CD4-positive, alpha-beta T cell treated with Interleukin-21 for 1 hour (primary cell): ENCODE measurements around the gene RNF17.
"Not testable (repeated sequence)": the region's sequence is repeated elsewhere in the genome, so short reads cannot be mapped to it uniquely, and the experiment has no call there.

ENCODE experiments used
- DNase-seq: peaks from one replicate; pipeline ENCODE4 v3.0.0-alpha.2; 2020

The RNF17 gene

DNA sequence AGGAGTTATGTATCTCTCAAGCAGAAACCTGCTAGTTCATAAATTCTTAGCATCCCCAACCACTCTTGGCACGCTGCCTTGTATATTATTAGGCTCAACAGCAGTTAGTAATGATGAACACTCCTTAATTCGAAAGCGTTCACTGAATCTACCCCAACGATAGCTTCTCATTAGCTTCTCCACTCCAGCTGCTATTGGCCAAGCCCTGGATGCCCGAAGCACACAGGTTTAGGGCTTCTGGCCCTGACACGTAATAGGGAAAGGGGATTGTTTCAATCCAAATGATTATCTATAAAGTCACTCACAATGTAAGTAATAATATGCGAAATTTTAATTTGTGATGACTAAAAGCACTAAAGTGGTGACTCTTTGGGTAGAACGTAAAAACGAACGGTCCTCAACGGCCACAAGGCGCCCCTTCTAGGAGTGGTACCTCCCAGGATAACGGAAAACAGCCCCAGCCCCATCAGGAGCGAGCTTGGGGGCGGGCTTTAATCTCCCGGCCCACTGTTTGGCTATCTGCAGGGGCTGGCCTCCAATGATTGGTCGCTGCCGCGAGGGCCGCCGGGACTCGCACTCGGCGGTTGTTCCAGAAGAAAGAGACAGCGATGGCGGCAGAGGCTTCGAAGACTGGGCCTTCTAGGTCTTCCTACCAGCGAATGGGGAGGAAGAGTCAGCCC is at the start of gene RNF17:
RNF17 (plus strand) TSS at position 574 of the 680 bp plus-strand sequence; CDS start at position 609, 35 bp downstream.
- no peak for DNase-seq

- no peak for DNase-seq
Measured at GRCh38 chr13:24716011-24716410, 48.0 kb upstream of the RNF17 start.

GRCh38 chr13:24716446-24716845 is 47.5 kb upstream of the RNF17 start:
- DNase-seq, result no peak

GRCh38 chr13:24717217-24717616 is 46.8 kb upstream of the RNF17 start:
- no peak for DNase-seq

DNA sequence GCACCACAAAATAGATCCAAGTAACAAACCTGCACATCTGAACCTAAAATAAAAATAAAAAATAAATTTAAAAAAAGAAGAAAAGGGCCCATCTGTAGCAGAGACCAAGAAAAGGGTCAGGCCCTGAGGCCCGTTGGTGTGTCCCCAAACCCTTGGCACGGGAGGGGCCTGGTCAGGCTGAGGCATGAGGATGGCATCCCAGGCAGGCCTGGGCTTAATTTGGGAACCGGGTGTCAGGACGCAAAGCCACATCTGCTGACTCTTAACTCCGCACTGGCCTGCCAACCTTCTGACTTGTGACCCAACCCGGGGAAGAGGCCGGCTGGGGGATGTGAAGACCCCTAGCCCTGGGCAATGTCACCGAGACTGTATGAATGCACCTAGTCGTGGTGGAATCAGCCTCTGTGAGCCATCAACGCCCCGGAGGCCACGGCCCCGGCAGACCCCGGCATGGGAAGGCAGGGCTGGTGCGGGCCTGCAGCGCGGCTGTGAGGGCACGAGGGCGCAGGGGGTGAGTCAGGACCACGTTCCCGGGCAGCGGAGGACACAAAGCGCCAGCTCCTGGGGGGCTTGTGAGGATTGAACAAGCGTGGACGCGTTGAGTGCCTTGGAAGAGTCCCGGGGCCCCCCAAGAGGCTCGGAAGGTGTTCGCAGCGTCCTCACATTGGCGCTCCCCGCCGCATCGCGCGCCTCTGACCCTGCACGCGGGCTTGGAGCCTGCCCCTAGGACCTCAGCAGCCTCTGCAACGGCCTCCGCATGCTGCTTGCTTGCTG is 45.6 kb upstream of the RNF17 start:
- no peak for DNase-seq

GRCh38 chr13:24719139-24719538 is 44.8 kb upstream of the RNF17 start:
- no peak for DNase-seq

DNA sequence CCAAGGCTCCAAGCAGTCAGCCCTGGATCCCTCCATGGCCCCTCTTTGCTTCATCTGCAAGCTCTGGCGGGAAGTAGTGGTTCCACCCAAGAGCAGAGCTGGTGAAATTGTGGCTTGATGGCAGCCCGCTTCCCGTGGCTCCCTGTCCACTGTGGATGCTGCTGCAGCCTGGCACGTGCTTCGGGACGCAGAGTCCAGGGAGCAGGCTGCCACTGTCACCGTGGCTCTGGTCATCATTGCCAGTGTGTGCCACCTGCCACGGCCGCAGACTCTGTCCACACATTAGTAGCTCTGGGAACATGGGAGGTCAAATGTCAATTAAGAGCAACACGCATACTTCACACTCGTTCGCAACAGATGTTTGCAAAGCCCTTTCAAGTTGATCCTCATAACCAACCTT is 40.8 kb upstream of the RNF17 start:
- DNase-seq, result no peak

DNA sequence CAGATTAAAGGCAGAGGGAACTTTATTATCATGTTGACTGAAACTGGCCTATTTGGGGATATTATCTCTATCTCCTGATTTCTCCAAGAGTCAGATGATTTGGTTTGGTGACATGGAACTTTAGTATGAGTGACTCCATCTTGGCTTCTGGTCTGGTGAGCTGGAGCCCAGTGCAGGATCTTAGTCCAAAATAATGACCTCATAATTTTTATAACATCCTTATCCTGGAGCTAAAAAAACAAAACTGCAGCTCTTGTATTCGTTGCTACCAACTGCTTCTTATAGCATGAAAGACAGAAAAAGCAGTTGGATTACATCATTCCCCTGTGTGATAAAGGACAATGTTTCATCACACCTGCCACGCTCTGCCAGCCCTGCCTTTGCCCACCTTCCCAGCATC is 39.3 kb upstream of the RNF17 start:
- DNase-seq, result no peak

- no peak for DNase-seq
Measured at GRCh38 chr13:24725379-24725778, 38.6 kb upstream of the RNF17 start.

DNA sequence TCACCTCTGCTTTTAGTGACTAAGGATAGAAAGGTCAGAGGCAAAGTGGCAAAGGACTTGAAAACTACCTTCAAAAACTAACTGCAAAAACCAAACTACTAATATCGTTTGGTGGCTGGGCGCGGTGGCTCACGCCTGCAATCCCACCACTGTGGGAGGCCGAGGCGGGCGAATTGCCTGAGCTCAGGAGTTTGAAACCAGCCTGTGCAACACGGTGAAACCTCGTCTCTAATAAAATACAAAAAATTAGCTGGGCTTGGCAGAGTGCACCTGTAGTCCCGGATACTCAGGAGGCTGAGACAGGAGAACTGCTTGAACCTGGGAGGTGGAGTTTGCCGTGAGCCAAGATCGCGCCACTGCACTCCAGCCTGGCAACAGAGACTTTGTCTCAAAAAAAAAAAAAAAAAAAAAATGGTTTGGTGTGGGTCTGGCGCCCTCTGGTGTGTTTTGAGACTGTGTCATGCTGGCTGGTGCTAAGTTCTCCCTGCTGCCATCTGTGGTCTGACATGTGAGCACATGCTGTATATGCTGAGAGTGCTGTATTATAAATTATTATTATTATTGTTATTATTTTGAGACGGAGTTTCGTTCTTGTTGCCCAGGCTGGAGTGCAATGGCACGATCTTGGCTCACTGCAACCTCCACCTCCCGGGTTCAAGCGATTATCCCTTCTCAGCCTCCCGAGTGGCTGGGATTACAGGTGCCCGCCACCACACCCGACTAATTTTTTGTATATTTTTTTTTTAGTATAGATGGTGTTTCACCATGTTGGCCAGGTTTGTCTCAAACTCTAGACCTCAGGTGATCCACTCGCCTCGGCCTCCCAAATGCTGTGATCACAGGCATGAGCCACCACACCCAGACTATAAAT is 36.0 kb upstream of the RNF17 start:
- DNase-seq, result peak; percentile 82

- not testable (repeated sequence) for DNase-seq
Measured at GRCh38 chr13:24730873-24731567, 32.9 kb upstream of the RNF17 start.

- DNase-seq, result no peak
Measured at GRCh38 chr13:24734950-24735349, 29.0 kb upstream of the RNF17 start.

DNA sequence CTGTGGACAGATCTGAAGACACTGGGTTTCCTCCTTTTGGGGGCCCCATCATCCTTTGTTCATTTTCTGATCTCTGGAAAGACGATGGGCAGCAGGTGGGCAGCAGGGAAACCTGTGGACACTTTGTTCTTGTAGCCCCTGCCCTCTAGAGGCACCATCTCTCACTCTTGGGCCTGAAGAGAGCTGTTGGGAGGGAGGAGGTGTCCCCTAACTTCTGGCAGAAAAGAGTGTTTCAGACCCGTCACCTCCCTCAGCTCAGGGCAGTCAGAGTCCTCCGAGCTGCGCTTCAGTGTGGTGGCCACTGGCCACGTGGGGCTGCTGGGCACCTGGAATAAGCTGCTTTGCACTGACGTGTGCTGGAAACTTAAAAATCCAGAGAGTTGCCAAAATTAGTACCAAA is 26.9 kb upstream of the RNF17 start:
- DNase-seq, result no peak

DNA sequence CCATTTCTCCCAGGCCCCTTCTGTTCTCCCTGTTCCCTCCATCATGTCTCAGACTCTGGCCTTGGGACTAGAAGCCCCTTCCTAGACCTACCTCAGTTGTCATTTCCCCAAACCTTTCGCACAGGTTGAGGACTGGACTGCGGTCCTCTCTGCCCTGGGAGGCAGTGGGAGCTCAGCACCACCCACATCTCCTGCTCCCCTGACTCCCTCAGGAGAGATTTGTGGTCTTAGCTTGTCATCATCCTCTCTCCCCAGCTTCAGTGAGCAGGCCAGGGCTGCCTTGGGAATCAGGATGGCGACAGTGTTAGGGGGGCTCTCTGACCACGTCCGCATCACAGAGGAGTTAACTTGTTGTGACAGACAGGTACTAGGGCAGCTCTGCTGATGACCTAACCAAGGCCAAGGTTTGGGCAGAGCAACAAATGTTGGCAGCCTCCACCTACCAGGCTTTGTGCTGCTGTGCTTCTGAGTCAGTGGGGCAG is 25.6 kb upstream of the RNF17 start:
- no peak for DNase-seq

DNA sequence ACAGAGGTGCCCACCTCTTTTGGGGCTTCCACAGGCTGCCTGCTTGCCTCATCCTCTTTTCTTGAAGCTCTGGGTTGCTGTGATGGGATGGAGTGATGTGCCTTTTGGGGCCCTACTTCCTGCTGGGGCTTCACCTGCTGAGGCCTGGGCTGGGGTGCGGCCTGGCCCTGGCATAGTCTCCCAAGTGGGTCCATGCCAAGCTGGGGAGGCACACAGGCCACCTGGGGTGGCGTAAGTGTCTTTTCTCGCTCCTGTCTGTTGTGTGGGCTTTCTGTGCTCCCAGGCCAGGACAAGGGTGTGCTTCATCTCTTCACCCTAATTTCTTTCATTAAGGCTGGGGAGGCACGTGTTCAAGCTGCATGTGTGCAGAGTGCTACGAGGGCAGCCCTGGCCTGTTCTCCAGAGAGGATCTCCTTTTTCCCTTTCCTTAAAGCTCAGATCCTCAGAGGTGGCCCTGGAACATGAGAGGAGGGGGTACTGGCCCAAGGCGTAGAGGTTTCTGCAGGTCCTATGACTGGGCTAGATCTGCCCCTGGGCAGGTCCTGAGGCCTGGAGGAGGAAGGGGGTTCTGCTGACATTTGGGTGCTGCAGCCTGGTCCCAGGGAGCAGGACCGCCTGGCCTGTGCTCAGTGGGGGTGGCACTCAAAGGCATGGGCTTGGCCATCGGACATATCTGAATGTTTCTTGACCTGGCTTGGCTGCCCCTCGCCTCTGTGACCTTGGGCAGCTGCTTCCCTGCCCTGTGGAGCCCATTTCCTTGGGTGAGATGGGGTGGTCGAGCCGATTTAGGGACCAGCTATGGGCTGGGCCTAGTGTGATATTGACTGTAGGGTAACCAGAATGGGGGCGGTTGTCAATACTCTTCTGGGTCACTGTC is 23.7 kb upstream of the RNF17 start:
- DNase-seq, result no peak

DNA sequence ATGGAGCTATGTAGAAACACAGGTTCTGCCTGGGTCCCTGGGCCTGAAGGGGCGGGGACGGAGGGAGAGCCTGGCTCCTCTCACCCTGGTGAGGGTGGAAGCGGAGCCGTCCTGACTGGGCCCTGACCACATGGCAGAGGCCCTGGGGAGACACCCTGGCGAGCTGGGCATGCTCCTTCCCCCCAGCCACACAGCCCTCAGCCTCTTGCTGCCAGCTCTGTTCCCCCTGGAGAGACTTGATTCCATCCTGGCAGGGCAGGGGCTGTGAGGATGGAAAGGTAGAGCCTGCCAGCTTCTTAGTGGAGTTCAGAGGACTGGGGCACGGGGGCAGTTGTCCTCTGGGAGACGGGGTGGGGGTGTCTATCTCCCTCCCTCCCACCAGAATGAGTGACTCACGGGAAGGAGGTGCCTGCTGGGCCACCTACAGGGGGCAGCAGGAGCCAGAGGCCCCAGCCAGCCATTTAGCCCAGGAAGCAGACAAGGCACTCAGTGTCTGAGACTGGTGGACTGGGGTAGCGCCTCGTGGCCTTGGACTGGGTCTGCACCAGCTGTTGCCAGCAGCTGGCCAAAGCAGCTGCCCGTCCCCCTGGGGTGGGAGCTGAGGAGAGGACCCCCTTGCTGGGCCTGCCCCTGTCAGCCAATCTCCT is 22.8 kb upstream of the RNF17 start:
- no peak for DNase-seq

GRCh38 chr13:24741791-24742190 is 22.2 kb upstream of the RNF17 start:
- no peak for DNase-seq

DNA sequence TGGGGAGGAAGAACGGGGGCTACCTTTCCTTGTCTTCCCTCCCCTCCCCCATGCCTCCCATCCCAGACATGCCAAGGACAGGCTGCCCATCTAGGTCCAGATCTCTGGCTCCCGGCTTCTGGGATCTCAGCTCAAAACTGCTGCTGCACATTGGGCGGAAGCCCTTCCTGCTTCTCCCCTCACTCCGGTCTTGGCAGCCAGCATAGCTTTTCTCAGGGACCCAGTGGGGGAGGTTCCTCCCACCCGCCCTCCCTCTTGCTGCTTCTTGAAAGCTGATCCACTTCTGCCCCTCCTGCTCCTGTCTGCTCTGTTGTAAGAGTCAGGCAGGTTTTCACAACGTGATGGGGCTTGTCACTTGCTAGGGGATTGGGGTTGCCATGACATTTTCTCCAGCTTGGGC is 21.7 kb upstream of the RNF17 start:
- no peak for DNase-seq

- no peak for DNase-seq
Measured at GRCh38 chr13:24742977-24743376, 21.0 kb upstream of the RNF17 start.

DNA sequence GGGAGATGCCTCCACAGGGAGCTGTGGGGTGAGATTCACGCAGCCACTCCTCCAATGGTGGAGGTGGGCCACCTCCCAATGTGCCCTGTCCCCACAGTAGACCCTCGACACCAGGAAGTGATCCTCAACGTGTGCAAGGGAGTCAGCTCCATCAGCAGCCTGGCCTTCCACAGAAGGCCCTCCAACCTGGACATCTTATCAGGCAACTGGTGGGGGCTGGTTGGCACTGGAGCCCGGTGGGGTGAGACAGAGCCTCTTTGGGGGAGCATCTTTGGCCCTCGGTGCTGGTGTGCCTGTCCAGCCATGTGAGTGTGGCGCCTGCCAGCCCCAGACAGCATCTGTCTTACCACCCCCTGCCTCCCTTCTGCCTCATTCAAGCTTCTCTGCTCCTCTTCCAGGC is 19.7 kb upstream of the RNF17 start:
- no peak for DNase-seq

DNA sequence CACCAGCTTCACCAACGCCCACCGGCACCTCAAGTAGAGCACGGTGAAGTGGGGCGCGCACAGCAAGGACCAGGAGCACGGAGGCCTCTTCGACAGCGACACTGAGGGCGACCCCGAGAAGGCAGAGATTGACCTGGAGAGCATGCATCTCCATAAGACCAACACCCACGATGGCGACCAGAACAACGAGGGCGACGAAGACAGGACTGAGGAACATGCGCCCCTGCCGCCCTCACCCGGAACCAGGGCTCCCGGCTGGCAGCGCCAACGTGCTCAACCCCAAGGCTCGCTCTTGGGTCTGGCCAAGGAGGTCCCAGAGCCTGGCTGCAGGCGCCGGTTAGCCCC is 18.5 kb upstream of the RNF17 start:
- no peak for DNase-seq
